GM19463 (cell line): ENCODE measurements around the gene ASPSCR1.

Experiments used
- ATAC-seq: cut with Tn5 transposase; IDR thresholded peaks from one replicate; pipeline ENCODE4 v1.9.1; 2021; ENCODE audit warnings: mild to moderate bottlenecking, moderate library complexity; ENCODE audit not compliant: unreplicated experiment

The ASPSCR1 gene

DNA sequence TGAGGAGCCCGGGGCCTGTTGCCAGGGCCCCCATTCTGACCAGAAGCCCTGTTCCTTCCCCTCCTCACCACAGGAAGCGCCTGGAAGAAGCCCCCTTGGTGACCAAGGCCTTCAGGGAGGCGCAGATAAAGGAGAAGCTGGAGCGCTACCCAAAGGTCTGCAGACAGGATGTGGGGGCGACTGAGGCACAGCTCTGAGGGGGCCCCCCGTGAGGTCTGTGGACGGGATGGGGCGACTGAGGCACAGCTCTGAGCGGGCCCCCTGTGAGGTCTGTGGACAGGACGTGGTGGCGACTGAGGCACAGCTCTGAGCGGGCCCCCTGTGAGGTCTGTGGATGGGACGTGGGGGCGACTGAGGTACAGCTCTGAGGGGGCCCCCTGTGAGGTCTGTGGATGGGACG, 32.0 kb downstream of the ASPSCR1 start:
- no peak for ATAC-seq

DNA sequence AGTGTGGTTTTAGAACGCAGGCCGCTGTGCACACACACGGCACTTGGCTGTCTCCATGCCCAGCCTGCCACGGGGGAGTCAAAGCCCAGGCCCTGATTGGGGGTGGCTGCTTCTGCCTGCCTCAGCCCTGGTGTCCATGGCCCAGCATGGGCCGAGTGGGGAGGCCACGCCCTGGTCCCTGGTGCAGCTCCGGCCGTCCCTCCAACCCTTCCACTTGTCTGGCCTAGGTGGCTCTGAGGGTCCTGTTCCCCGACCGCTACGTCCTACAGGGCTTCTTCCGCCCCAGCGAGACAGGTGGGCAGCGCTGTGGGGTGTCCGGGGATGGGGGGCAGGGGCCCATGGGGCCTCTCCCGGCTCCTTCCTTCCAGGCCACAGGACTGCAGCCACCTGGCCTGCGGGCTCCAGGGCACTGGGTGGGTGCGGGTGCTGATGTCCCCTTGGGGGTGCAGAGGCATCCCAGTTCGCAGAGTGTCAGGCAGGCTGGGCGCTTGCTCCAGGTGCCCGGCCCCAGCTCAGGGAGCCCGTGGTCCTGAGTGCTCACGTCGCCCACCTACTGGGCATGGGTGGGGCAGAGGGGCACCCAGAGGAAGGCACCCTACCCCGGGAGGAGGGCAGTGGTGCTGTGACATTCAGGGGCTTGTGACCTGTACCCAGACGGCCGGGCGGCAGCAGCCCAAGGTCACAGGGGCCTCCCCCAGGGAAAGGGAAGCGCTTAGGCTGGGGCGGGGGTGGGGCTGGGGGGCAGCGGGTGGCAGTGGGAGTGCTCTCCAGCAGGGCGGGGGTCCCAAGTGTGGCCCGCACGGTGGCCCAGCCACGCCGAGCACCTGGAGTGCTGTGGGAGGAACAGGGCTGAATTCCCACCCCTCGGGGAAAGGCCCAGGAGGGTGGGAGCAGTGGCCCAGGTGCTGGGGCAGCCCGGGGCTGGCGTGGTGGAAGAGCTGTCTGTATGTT, 33.4 kb downstream of the ASPSCR1 start:
- no peak for ATAC-seq

DNA sequence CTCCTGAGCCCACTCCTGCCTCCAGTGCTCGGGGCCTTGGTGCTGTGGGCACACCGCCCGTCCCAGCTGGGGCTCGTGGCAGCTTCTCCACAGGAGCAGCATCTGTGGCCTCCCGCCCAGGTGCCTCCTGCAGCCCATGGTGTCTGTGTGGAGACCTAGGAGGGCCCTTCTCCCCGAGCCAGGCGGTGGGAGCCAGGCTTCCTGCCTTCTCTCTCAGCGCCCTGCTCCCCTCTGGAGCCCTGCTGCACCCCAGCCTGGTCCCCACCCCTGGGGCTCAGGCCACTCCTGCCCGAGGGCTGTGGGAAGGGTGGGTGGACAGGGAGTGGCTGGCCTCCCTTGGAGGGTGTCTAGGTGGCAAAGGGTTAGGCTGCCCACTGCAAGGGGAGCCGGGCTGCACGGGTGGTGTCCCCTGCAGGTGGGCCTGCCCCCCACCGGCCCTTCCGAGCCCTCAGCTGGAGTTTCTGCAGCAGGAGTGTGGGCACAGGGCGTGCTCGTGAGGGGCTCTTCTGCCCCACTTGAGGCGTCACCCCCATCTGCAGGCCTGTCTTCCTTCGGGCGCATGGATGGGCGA, 34.3 kb downstream of the ASPSCR1 start:
- no peak for ATAC-seq

DNA sequence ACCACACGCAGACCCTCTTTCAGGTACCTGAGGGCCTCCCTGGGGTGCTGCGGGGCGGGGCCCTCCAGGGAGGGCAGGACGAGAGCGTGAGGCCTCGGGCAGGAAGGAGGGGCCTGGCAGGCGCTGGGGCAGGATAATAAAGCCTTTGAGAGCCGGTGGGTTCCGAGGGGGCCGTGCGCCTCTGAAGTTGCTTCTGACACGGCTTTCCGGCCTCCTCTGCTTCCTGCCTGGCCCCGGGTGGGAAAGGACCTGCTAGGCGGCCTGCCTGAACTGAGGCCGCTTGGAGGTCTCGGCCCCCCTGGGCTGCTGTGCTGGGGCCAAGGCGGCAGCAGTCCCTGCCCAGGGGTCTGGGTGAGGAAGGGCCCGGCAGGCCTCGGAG, 34.8 kb downstream of the ASPSCR1 start:
- ATAC-seq = no peak

DNA sequence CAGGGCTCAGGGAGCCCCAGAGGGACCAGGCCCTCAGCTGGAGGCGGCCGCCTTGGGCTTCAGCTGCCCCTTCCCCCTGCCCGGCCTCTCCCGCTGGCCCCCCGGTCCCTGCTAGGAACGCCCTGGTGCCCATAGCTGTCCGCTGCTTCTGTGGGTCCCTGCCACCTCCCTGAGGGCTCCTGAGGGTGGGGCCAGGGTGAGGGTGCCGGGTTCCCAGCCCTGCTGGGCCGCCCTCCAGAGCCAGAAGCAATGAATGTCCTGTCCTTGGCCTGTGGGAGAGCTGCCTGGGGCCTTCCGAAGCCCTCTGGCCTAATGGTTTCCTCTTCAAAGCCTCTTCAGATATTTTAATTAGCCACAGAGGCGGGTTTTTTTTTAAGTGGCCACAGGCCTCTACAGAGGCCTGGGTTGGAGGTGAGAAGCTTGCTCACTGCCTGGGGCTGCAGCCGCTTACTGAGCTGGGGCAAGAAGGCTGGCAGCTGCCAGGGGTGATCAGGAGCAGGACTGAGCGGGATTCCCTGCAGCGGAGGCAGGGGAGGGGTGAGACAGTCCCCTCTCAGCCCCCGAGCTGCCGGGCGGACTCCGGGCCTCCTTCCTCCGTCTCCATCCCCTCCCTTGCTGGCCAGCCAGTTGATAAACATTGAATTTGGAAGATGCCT, 35.3 kb downstream of the ASPSCR1 start:
- ATAC-seq = no peak

DNA sequence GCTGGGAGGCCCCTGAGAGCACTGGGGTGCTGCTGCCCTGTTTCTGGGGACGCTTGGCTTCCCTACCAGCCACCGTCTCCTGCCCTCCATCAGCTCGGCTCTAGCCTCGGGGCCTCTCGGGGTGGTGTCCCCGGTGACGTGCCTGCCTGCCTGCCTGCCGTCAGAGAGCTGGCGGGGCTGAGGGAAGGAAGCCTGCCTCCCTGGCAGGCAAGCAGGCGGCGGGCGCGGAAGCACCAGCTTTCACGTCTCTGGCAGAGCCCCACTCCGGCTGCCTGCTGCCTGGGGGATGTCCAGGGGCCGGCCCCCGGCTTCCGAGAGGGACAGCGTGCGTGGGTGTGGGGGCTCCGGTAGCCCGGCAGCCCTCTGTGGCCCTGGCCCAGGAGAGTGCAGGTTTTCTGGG, 35.9 kb downstream of the ASPSCR1 start:
- ATAC-seq = no peak

DNA sequence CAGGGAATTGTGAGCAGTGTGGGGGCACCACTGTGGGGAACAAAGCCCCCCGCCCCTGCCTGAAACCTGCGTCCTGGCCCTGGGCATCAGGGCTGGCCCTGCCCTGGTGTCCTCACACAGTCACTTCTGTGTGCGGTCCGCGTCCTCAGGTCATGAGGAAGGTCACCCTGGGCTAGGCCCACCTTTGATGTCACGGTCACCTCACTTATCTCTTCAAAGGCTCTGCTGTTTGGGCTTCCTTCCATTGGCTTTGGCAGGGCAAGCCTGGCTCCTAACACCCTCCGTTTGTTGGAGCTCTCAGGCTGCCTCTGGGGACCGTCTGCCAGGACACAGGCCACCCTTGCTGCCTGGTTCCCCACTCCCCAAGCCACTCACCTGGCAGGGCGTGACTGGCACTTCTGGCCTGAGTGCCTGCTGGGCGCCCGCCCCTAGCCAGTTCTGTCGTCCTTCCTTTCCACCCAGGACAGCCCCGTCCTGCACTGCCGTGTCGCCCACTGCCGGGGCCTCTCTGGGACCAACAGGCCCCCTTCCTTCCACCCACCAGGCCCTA, 36.4 kb downstream of the ASPSCR1 start:
- no peak for ATAC-seq

DNA sequence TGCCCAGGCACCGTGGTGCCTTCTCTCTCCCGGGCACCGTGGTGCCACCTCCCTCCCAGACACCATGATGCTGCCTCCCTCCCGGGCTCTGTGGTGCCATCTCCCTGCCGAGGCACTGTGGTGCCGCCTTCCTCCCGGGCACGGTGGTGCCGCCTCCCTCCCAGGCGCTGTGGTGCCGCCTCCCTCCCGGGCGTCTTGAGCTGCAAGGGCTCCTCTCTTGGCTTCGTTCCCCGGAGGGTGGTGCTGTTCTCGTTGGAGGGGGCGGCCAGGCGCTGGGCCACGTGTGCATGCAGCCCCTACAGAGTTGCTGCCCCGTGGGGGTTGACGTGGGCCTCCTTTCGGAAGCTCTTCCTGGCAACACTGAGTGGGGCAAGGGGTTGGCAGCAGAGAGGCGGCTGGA, 37.0 kb downstream of the ASPSCR1 start:
- no peak for ATAC-seq

DNA sequence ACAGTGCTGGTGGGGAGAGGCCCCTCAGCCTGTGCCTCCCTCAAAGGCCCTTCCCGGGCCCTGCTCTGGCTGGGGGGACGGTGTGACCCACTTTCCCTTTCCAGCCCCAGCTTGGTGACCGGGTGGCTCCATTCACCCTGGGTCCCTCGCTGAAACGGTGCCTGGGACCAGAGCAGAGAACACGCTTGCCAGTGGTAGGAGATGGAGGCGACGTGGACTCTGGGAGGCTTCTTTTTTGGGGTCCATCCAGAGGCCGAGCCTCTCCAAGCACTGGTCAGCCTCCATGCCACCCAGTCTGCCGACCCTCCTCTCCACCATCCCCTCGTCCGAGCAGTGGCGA, 37.5 kb downstream of the ASPSCR1 start:
- ATAC-seq = no peak

DNA sequence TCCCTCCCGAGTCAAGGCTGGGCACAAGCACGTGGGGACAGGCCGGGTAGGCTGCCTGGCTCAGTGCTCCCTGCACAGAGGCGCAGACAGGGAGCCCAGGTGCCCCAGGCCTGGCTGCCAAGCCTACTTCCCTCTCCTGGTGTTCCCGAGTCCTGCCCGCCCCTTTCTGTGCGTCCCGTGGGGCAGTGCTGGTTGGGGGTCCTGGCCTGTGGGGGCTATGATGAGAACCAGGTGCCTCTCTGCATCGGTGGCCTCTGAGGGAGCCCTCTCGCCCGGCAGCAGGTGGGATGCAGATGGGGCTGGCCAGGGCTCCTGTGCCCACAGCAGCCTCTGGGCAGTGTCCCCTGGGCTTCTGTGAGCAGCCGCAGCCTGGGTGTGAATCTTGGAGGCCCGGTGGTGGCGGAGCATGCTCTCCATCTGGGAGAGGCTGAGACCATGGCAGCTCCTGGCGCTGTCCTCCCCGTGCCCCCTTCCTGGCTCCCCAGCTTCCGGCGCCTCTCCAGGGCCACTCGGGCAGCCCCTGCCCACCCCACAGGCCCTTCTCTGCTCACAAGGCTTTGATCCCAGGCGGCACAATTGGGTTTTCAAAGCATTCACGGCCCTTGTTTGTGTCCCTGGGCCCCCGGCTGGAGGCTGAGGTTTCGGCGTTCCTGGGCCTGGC, 38.0 kb downstream of the ASPSCR1 start:
- no peak for ATAC-seq

DNA sequence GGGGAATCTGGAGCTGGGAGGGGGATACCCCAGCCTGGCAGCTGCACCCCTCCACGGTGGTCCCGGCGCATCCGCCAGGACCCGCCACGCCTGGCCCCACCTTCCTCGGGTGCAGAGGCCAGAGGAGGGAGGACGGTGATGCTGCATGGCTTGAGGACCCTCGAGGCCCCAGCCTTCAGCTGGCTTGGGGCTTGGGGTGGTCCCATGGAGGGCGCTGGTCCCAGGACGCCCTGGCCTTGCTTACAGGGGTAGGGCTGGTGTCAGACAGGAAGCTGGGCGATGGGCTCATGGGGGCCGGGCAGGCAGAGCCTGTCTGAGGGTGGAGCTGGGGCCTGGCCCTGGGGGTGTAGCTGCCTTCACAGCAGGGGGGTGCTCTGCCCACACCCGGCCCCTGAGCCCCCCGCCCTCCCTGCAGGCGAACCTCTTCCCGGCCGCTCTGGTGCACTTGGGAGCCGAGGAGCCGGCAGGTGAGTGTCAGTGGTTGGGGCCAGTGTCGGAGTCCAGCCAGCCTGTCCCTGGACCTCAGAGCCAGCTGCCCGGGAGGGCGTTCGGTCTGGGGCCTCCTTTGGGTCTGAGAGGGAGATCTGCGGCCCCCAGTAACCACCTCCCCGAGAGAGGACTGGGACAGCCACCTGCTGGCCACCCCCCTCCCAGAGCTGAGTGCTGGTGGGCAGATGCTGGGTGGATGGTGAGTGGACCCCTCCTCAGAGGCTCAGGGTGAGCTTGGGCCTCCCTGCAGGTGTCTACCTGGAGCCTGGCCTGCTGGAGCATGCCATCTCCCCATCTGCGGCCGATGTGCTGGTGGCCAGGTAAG, 38.8 kb downstream of the ASPSCR1 start:
- no peak for ATAC-seq

DNA sequence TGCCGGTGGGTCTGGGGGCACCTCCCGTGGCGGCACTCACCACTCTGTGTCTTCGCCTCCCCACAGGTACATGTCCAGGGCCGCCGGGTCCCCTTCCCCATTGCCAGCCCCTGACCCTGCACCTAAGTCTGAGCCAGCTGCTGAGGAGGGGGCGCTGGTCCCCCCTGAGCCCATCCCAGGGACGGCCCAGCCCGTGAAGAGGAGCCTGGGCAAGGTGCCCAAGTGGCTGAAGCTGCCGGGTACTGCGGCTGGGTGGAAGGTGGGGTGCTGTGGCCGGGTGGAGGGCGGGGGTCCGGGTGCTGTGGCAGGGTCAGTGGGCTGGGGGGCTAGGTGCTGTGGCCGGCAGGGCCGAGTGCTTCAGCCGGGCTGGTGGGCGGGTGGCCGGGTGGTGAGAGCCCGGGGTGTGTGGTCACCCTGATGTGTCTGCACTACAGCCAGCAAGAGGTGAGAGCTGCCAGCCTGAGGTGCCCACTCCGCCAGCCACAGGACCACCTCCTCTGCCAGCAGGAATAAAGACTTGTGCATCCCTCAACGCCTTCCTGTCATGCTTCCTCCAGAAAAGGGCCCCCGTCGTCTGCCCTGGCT, 39.5 kb downstream of the ASPSCR1 start:
- no peak for ATAC-seq

DNA sequence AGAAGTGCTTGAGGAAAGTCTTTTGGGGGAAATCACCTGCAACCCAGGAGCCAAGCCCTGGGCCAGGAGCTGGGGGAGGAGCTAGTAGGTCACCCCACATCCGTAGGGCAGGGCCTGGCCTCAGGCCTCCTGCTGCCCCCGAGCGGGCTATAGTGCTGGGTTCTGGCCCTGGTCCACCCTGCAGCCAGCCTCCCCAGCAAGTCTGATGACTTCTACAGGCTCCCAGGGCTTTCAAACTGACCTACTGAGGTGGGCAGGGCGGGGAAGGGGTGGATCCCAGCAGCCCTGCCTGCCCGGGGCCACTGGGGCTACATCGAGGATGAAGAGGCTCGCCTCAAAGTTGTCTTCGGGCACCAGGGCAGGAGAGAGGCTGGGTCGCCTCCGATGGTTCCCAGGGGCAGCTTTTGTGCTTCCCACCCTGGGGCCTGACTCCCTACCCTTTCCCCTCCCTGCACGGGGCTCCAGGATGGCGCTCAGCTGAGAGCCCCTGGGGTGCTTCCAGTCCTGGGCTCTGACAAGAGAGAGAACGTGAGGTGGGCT, 40.3 kb downstream of the ASPSCR1 start:
- no peak for ATAC-seq

DNA sequence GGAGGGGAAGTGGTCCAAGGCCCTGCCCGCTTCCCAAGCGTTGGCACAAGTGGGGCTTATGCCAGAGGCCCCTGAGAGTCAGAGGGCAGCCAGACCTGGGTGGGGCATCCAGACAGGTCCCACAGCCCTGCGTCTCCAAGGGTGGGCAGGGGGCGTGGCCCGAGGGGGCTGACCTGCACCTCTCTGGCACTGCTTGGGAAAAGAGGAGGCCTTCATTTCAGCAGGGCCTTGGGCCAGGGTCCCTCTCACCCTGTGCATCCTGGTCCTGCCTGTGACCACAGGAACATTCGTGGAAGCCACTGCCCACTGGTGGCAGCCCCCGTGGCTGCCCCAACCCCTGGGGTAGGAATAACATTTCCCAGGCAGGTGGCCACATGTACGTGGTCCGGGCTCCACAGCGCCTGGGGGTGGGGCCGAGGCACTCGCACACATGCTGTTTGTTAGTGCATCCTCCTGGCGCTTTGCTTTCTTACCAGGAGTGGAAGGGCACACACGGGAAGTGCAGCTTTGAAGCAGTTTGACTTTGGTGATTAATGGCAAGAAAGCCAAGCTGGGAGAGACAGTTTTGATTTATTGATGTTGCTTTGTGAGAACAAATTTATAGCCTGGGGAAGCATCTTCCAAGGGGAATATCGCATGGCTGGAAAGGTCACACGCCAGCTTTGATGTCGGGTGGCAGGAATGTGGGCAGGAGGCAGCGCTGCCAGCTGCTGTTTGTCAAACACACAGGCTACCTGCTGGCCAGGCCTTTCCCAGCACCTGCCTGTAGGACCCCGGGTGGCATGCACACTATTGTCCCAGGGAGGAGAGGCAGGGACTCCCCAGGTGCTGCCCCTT, 40.9 kb downstream of the ASPSCR1 start:
- ATAC-seq = no peak

DNA sequence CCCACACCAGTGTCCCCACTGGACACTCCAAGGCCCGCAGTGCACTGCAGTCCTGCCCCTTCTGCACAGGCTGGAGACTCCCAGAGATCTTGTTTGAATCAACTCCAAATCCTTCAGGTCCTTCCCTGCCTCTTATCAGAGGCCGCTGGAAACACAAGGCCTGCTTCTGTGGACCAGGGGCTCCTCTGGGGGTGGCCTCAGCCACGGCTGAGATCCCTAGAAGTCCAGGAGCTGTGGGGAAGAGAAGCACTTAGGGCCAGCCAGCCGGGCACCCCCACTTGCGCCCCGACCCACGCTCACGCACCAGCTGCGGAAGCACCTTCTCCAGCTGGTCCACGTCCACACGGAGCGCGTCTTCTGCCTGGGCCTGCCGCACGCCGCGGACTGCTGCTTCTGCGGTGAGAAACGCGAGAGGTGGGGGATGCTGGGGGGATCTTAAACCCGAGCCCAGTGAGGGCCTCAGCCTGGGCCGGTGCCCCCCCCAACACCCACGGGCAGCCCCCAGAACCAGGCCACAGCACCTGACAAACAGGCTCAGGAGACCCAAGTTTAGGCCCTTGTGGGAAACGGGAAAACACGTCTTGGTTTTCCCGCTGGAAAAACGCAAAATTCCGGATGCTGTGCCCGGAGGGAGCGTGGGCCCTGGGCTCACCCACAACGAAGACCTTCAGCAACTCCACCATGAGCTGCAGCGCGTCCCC, 41.7 kb downstream of the ASPSCR1 start:
- no peak for ATAC-seq

DNA sequence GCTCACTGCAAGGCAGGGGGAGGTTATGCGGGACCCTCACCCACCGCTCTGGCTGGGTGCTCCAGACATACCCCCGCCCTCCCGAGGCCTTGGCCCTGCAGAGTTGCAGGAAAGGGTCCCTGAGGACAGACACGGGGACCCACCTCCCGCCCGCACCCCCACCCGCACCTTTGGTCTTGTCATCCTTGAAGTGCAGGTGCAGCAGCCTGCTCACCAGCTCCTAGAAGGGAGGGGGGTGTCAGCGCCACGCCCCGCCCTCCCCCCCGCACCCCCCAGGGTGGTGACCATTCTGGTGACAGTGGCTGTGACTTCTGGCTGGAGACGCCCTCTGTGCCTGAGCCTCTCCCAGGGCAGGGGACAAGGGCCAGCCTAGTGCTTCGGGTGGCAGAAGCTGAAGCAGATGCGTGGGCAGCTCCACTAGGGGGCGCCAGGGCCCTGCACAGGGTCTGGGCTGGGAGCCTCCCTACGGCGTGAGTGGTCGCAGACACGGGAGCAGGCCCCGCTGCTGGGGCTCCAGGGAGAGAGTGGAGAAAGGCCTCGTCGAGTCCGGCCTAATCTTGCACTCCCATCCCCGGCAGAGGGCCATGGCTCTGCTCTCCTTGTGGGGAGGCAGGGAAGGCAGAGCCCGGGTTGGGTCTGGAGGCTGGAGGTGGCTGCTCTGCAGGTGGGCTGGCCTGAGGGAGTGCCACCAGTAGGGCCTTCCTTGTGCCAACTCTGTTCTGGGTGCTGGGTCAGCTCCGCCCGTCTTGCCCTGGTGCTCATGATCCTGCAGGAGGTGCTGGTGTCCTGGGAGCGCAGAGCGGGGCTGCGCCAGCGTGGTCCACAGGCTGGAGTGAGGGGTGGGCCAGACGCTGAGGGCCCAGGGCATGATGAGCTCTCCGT, 42.5 kb downstream of the ASPSCR1 start:
- ATAC-seq = no peak

DNA sequence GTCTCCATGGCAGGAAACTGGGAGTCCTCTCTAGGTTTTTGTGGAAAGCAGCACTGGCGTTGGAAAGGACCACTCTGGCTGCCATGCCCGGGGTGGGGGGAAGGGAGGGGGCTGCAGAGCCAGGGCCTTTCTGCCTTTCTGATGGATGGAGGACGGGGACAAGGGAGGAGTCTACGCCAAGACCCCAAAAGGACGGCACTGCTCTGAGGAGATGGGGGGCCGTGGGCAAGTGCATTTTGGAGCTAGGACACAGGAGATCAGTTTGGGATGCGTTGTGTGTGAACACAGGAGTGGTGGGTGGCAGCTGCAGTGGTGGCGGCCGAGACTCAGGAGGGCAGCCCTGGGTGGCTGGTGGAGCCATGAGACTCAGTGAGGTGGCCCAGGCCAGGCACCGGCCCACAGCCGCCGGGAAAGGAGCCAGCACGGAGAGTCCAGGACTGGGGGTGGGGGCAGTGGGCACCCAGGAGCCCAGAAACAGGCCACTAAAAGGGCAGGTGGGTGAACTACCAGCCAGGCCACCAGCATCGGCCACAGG, 43.2 kb downstream of the ASPSCR1 start:
- ATAC-seq = no peak
